Upper lobe of left lung (tissue), 6 donors: ENCODE measurements around the gene PGBD2. TPM values are rescaled to one million over a fixed set of nuclear protein-coding genes. Genes with fewer than 3 reads are reported as not detected.

Source experiments
- ATAC-seq, 2 donors: fragments of 200-7000 bp; cut with Tn5 transposase; one replicate each; pipeline ENCODE4 v1.9.1; 2022; ENCODE audit warnings: mild to moderate bottlenecking in 2 of 2, moderate library complexity in 2 of 2; ENCODE audit not compliant: low FRiP score in 2 of 2
- DNase-seq, 2 donors: peaks; one replicate each; pipeline ENCODE4 v3.0.0-alpha.2; 2019 to 2020
- H3K27ac ChIP-seq, 4 donors: fragments of 200-600 bp; sonication (generic); one replicate each; pipeline ENCODE4 v1.5.1; 2016 to 2019
- H3K27me3 ChIP-seq, 4 donors: fragments of 200-600 bp; sonication (generic); one replicate each; pipeline ENCODE4 v1.5.1; 2017 to 2019
- H3K36me3 ChIP-seq, 4 donors: fragments of 200-600 bp; sonication (generic); one replicate each; pipeline ENCODE4 v1.5.1; 2016 to 2019
- H3K4me1 ChIP-seq, 4 donors: fragments of 200-600 bp; sonication (generic); one replicate each; pipeline ENCODE4 v1.5.1; 2018 to 2019
- H3K4me3 ChIP-seq, 4 donors: fragments of 200-600 bp; sonication (generic); one replicate each; pipeline ENCODE4 v1.5.1; 2017 to 2019; ENCODE audit warnings: mild to moderate bottlenecking in 2 of 4, moderate library complexity in 1 of 4
- H3K9me3 ChIP-seq, 4 donors: fragments of 200-600 bp; sonication (generic); one replicate each; pipeline ENCODE4 v1.5.1; 2018 to 2019
- EP300 ChIP-seq, 4 donors: sonication (generic); formaldehyde crosslinking; IDR thresholded peaks; one replicate each; pipeline ENCODE4 v1.5.1; 2017; ENCODE audit warnings: antibody characterized with exemption in 4 of 4, control low read depth in 2 of 4
- POLR2A ChIP-seq, 4 donors: fragments of 450-650 bp; IDR thresholded peaks; one replicate each; pipeline ENCODE4 v1.5.1; 2016 to 2017; ENCODE audit warnings: antibody characterized with exemption in 4 of 4, mild to moderate bottlenecking in 2 of 4
- POLR2AphosphoS5 ChIP-seq, 2 donors: sonication (generic); formaldehyde crosslinking; IDR thresholded peaks; one replicate each; pipeline ENCODE4 v1.5.1; 2017; ENCODE audit warnings: antibody characterized with exemption in 2 of 2
- WGBS, 2 donors: methylation state at CpG; one replicate each; pipeline ENCODE4 v1.1.5; 2017 to 2018; 5-methylcytosine and 5-hydroxymethylcytosine counted together
- total RNA-seq, 6 donors: library from RNA; depleted of rRNA in 4 of 6; stranded (reverse); fragments of >200 nt in 4 of 6; gene quantifications; one replicate each; pipeline versions ENCODE4 v1.1.0 to v1.2.1, GENCODE V29; 2016 to 2021
- TF ChIP-seq, protein P1 (sequence below), 6 experiments: fragments of 450-650 bp in 4 of 6; fragments of 200-600 bp in 2 of 6; sonication (generic) in 2 of 6; IDR thresholded peaks; one replicate each; pipeline ENCODE4 v1.5.1; 2016 to 2019; ENCODE audit warnings: antibody characterized with exemption in 6 of 6
- donor health status: DM: no; HTN: no; CAD: no; lungs with moderate emphysema.
- donor health status: DM: no; HTN: yes; CAD: no; lungs with severe emphysema.

Gene PGBD2
- total RNA-seq, 6 donors from 2014 or later: 5.6 to 19.9 (median 6.7) TPM

DNA sequence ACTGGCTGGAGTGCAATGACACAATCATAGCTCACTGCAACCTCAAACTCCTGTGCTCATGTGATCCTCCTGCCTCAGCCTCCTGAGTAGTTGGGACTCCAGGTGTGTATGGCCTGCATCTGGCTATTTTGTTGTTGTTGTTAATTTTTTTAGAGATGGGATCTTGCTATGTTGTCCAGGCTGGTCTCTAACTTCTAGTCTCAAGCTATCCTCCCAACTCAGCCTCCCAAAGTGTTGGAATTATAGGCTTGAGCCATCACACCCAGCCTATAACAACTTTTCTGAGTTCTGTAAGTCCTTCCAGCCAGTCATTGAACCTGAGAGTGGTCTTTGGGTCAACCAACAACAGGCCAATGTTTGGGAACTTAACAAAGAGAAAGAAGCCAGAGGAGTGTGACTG is 11.2 kb upstream of the PGBD2 start:
- TF ChIP-seq POLR2AphosphoS5 (IDR thresholded peaks at IDR 0.05) (no peak), POLR2A (IDR thresholded peaks at IDR 0.05) (no peak), EP300 (IDR thresholded peaks at IDR 0.05) (no peak)
- TF ChIP-seq, protein P1, sequence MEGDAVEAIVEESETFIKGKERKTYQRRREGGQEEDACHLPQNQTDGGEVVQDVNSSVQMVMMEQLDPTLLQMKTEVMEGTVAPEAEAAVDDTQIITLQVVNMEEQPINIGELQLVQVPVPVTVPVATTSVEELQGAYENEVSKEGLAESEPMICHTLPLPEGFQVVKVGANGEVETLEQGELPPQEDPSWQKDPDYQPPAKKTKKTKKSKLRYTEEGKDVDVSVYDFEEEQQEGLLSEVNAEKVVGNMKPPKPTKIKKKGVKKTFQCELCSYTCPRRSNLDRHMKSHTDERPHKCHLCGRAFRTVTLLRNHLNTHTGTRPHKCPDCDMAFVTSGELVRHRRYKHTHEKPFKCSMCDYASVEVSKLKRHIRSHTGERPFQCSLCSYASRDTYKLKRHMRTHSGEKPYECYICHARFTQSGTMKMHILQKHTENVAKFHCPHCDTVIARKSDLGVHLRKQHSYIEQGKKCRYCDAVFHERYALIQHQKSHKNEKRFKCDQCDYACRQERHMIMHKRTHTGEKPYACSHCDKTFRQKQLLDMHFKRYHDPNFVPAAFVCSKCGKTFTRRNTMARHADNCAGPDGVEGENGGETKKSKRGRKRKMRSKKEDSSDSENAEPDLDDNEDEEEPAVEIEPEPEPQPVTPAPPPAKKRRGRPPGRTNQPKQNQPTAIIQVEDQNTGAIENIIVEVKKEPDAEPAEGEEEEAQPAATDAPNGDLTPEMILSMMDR (IDR thresholded peaks at IDR 0.05): no peak
- no peak for ATAC-seq
- no peak overlapping the region for H3K27ac ChIP-seq
- no peak for DNase-seq
- H3K9me3 ChIP-seq: no peaks in the 10 kb centered on the region
- H3K4me3 ChIP-seq: no peak overlapping the region
- no peaks in the 10 kb centered on the region for H3K36me3 ChIP-seq
- H3K4me1 ChIP-seq: no peaks in the 10 kb centered on the region
- no peaks in the 10 kb centered on the region for H3K27me3 ChIP-seq

DNA sequence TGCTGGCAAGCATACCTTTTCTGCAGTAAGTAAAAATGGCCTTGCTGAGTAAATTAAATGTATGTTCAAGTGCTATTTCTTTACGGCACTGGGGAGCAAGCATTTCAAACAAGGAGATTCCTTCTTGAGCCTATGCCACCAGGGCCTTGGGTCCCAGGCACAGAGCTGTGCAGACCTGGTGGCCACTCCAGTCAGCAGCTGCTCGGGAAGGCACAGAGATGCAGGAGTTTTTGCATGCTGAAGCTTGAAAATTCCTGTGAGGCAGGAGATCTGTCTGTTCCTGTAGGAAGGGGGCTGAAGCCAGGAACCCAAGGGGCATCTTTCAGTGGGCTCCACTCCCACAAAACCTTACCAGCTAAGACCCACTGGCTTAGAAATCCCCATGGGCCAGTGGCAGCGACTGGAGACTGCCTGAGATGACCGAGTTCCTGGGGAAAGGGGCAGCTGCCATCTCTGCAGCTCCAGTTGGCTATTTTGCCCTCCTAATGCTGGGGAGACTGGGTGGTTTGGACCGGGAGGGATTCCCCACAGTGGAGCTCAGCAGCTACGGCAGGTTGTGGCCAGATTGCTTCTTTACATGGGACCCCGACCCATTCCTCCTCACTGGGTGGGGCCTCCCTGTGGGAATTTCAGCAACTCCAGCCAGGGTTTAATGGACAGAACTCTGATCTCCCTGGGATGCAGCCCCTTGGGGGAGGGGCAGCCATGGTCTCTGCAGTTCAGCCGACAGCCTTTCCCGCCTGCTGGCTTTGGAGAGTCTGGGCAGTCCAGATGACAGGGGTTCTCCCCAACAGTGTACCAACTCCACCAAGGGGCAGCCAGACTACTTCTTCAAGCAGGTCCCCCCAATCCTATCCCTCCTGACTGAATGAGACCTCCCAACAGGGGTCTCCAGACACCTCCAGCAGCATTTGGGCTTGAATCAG is 8.4 kb upstream of the PGBD2 start:
- Histone ChIP-seq H3K4me1 (no peaks in the 10 kb centered on the region), H3K27me3 (no peaks in the 10 kb centered on the region), H3K27ac (no peak overlapping the region), H3K4me3 (no peak overlapping the region), H3K36me3 (no peaks in the 10 kb centered on the region), H3K9me3 (no peaks in the 10 kb centered on the region)
- TF ChIP-seq POLR2A (IDR thresholded peaks at IDR 0.05) (no peak), POLR2AphosphoS5 (IDR thresholded peaks at IDR 0.05) (no peak), EP300 (IDR thresholded peaks at IDR 0.05) (no peak)
- TF ChIP-seq, protein P1 (IDR thresholded peaks at IDR 0.05): no peak
- DNase-seq (no peak), ATAC-seq (no peak)
- 82% methylated on average over 4 to 9 of the region's 9 CpGs for WGBS, 2 donors

DNA sequence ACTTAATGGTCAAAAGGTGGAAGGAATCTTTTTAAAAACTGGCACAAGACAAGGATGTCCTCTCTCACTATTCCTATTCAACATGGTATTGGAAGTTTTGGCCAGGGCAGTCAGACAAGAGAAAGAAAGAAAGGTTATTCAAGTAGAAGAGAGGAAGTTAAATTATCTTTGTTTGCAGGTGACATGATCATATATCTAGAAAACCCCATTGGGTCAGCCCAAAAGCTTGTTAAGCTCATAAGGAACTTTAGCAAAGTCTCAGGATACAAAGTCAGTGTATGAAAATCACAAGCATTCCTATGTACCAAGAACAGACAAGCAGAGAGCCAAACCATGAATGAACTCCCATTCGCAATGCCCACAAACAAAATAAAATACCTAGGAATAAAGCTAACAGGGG is 5.4 kb upstream of the PGBD2 start:
- ATAC-seq (no peak), DNase-seq (no peak)
- H3K4me3 ChIP-seq: no peak overlapping the region
- H3K4me1 ChIP-seq: peaks cover 0 to 5% (median 2%) of the 10 kb centered on the region in 4 donors
- H3K9me3 ChIP-seq: no peaks in the 10 kb centered on the region
- no peaks in the 10 kb centered on the region for H3K27me3 ChIP-seq
- 90 to 100% methylated on average over 1 of the region's 1 CpG for WGBS, 2 donors
- H3K27ac ChIP-seq: no peak overlapping the region
- H3K36me3 ChIP-seq: no peaks in the 10 kb centered on the region
- TF ChIP-seq, protein P1 (IDR thresholded peaks at IDR 0.05): no peak
- no peak for TF ChIP-seq POLR2AphosphoS5 (IDR thresholded peaks at IDR 0.05)
- TF ChIP-seq POLR2A (IDR thresholded peaks at IDR 0.05): no peak
- TF ChIP-seq EP300 (IDR thresholded peaks at IDR 0.05): no peak

DNA sequence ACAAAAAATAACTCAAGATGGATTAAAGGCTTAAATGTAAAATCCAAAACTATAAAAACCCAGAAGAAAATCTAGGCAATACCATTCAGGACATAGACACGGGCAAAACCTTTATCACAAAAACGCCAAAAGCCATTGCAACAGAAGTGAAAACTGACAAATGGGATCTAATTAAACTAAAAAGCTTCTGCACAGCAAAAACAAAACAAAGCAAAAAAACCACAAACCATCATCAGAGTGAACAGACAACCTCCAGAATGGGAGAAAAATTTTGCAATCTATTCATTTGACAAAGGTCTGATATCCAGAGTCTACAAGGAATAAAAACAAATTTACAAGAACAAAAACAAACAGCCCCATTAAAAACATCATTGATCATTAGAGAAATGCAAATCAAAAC is 4.5 kb upstream of the PGBD2 start:
- DNase-seq (no peak), ATAC-seq (no peak)
- TF ChIP-seq, protein P1 (IDR thresholded peaks at IDR 0.05): no peak
- Histone ChIP-seq H3K27ac (no peak overlapping the region), H3K9me3 (no peaks in the 10 kb centered on the region), H3K36me3 (no peaks in the 10 kb centered on the region), H3K4me3 (no peak overlapping the region), H3K4me1 (peaks cover 0 to 5% (median 2%) of the 10 kb centered on the region in 4 donors), H3K27me3 (no peaks in the 10 kb centered on the region)
- WGBS, 2 donors: 77 to 88% methylated on average over 2 of the region's 2 CpGs
